ENCODE data around the gene SIPA1L3. TPM values are rescaled to one million over a fixed set of nuclear protein-coding genes. Genes with fewer than 3 reads are reported as not detected.

SIPA1L3 gene
- total RNA-seq, 1 experiment from 2014 or later: 66.3 TPM

- Histone ChIP-seq H3K27me3 (ENCODE audit: control insufficient read depth, insufficient read depth, low read length) (no peaks in the 10 kb centered on the region), H3K27ac (ENCODE audit: low read length) (no peak overlapping the region), H3K9me3 (ENCODE audit: control insufficient read depth, insufficient read depth, low read depth, low read length) (peaks cover 24% of the 10 kb centered on the region; the same call in 1 of the 2 replicates), H3K4me1 (ENCODE audit: control insufficient read depth, insufficient read depth, low read length) (peaks cover 28% of the 10 kb centered on the region), H3K36me3 (ENCODE audit: control insufficient read depth, insufficient read depth, low read length) (no peaks in the 10 kb centered on the region), H3K4me3 (ENCODE audit: low read depth in 2 of 2, low read length in 2 of 2) (no peak overlapping the region)
- CTCF ChIA-PET: no interaction called here
- POLR2A ChIA-PET: no interaction called here
- ATAC-seq (no peak), DNase-seq (ENCODE audit: low read depth, low spot score) (no peak)
- TF ChIP-seq TCF7L2 (IDR thresholded peaks at IDR 0.05; ENCODE audit: low read depth, low read length): no peak
- TF ChIP-seq, protein P1, sequence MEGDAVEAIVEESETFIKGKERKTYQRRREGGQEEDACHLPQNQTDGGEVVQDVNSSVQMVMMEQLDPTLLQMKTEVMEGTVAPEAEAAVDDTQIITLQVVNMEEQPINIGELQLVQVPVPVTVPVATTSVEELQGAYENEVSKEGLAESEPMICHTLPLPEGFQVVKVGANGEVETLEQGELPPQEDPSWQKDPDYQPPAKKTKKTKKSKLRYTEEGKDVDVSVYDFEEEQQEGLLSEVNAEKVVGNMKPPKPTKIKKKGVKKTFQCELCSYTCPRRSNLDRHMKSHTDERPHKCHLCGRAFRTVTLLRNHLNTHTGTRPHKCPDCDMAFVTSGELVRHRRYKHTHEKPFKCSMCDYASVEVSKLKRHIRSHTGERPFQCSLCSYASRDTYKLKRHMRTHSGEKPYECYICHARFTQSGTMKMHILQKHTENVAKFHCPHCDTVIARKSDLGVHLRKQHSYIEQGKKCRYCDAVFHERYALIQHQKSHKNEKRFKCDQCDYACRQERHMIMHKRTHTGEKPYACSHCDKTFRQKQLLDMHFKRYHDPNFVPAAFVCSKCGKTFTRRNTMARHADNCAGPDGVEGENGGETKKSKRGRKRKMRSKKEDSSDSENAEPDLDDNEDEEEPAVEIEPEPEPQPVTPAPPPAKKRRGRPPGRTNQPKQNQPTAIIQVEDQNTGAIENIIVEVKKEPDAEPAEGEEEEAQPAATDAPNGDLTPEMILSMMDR (IDR thresholded peaks at IDR 0.05): no peak
- no peak for TF ChIP-seq POLR2AphosphoS5 (IDR thresholded peaks at IDR 0.05; ENCODE audit: low read depth, low read length)
- no peak for TF ChIP-seq REST (IDR thresholded peaks at IDR 0.05; ENCODE audit: insufficient read depth in 1 of 2, low read depth in 2 of 2, low read length in 1 of 2)
- in situ Hi-C loops (cut with HindIII; ENCODE audit: low pct_unique_long_range_greater_than_20kb, low sequenced_read_pairs) (no loop called here), intact Hi-C loops (cut with micrococcal nuclease; ENCODE audit: unreplicated experiment) (no loop called here)
- BruUV-seq (replicated peaks): TSS peak; percentile 31
Observed at GRCh38 chr19:37935341-37935740, 28.3 kb downstream of the SIPA1L3 start.

DNA sequence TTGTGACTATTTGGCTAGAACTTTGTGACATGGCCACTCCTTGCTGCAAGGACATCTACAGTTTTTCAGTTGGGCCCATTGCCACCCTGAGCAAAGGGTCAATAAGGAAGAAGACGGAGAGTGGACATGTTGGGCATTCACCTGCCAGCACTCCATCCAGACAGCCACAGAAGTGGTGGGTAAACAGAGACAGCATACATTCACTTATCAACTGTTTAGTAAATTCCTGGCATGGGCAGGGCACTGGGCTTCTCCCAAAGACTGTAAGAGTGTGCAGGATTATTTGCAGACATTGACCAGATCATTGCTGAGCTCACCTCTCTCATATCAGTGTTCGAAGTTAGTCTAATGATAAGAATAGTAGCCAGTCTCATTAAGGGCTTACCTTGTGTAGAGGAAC is 29.2 kb downstream of the SIPA1L3 start:
- Histone ChIP-seq H3K9me3 (ENCODE audit: control insufficient read depth, insufficient read depth, low read depth, low read length) (peaks cover 24% of the 10 kb centered on the region; the same call in 1 of the 2 replicates), H3K4me3 (ENCODE audit: low read depth in 2 of 2, low read length in 2 of 2) (no peak overlapping the region), H3K36me3 (ENCODE audit: control insufficient read depth, insufficient read depth, low read length) (no peaks in the 10 kb centered on the region), H3K27ac (ENCODE audit: low read length) (no peak overlapping the region), H3K27me3 (ENCODE audit: control insufficient read depth, insufficient read depth, low read length) (no peaks in the 10 kb centered on the region), H3K4me1 (ENCODE audit: control insufficient read depth, insufficient read depth, low read length) (peaks cover 26% of the 10 kb centered on the region)
- intact Hi-C loops (cut with micrococcal nuclease; ENCODE audit: unreplicated experiment) (no loop called here), in situ Hi-C loops (cut with HindIII; ENCODE audit: low pct_unique_long_range_greater_than_20kb, low sequenced_read_pairs) (no loop called here)
- no TSS peak for BruUV-seq (replicated peaks)
- ChIA-PET CTCF (no interaction called here), POLR2A (no interaction called here)
- TF ChIP-seq TCF7L2 (IDR thresholded peaks at IDR 0.05; ENCODE audit: low read depth, low read length) (no peak), SIN3A (IDR thresholded peaks at IDR 0.05; ENCODE audit: borderline replicate concordance, insufficient read depth, low read depth, low read length) (no peak), POLR2AphosphoS5 (IDR thresholded peaks at IDR 0.05; ENCODE audit: low read depth, low read length) (no peak), REST (IDR thresholded peaks at IDR 0.05; ENCODE audit: insufficient read depth in 1 of 2, low read depth in 2 of 2, low read length in 1 of 2) (no peak)
- TF ChIP-seq, protein P1 (IDR thresholded peaks at IDR 0.05): no peak
- no peak for DNase-seq (ENCODE audit: low read depth, low spot score)
- no peak for ATAC-seq

Data from Panc1 (cell line).